ES-I3 (cell line): Measurements from ENCODE around the gene MARCO.

Experiments used
- H3K36me3 ChIP-seq: 2 replicates; pipeline ENCODE4 v1.6.1; 2013; ENCODE audit warnings: mild to moderate bottlenecking, low read length, control low read depth, moderate library complexity; ENCODE audit not compliant: insufficient read depth
- H3K4me1 ChIP-seq: 2 replicates; pipeline ENCODE4 v1.6.1; 2013; ENCODE audit warnings: mild to moderate bottlenecking, control low read depth, low read length; ENCODE audit not compliant: insufficient read depth
- H3K9ac ChIP-seq: 2 replicates; pipeline ENCODE4 v1.6.1; 2013; ENCODE audit warnings: low read depth, mild to moderate bottlenecking, low read length, moderate library complexity
- H3K9me3 ChIP-seq: 2 replicates; pipeline ENCODE4 v1.6.1; 2013; ENCODE audit warnings: mild to moderate bottlenecking, low read length, moderate library complexity; ENCODE audit not compliant: control insufficient read depth, insufficient read depth

Gene MARCO, protein sequence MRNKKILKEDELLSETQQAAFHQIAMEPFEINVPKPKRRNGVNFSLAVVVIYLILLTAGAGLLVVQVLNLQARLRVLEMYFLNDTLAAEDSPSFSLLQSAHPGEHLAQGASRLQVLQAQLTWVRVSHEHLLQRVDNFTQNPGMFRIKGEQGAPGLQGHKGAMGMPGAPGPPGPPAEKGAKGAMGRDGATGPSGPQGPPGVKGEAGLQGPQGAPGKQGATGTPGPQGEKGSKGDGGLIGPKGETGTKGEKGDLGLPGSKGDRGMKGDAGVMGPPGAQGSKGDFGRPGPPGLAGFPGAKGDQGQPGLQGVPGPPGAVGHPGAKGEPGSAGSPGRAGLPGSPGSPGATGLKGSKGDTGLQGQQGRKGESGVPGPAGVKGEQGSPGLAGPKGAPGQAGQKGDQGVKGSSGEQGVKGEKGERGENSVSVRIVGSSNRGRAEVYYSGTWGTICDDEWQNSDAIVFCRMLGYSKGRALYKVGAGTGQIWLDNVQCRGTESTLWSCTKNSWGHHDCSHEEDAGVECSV

DNA sequence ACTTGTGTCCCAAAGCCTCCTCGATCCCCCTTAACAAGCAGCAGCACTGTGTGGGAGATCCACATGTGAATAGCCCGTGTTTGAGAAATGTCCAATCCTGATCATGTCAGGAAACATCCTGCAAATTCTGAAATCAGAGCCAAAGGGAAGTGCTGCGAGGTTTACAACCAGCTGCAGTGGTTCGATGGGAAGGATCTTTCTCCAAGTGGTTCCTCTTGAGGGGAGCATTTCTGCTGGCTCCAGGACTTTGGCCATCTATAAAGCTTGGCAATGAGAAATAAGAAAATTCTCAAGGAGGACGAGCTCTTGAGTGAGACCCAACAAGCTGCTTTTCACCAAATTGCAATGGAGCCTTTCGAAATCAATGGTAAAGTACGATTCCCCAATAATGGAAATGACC, at the start of gene MARCO:
MARCO (plus strand) TSS at position 164 of the 400 bp plus-strand sequence; CDS start at position 271, 107 bp downstream.
- H3K36me3 ChIP-seq, result no peaks in the 10 kb centered on the region
- H3K4me1 ChIP-seq, result no peaks in the 10 kb centered on the region
- no peaks in the 10 kb centered on the region for H3K9me3 ChIP-seq
- no peak within 1 kb of the TSS for H3K9ac ChIP-seq

DNA sequence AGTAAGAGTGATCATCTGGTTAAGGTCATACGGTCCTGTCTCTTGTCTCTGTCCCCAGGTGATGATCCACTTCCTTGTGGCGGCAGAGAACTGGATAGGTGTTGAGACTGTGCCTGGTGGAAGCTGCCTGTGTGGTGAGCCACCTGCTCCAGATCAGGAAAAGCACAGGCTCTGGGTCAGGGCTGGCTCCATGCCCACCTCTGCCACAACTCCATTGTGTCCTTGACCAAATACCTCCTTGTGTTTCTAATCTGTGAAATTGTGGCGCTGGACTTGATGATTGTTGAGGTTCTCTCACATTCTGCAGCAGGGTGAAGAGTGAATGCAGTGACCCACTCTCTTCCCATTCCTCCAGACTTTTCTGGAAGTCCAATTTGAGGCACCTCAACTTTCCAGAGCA, 48.9 kb upstream of the MARCO start:
- H3K9me3 ChIP-seq, result peaks cover 4% of the 10 kb centered on the region; the same call in 1 of the 2 replicates
- H3K9ac ChIP-seq, result no peak overlapping the region

DNA sequence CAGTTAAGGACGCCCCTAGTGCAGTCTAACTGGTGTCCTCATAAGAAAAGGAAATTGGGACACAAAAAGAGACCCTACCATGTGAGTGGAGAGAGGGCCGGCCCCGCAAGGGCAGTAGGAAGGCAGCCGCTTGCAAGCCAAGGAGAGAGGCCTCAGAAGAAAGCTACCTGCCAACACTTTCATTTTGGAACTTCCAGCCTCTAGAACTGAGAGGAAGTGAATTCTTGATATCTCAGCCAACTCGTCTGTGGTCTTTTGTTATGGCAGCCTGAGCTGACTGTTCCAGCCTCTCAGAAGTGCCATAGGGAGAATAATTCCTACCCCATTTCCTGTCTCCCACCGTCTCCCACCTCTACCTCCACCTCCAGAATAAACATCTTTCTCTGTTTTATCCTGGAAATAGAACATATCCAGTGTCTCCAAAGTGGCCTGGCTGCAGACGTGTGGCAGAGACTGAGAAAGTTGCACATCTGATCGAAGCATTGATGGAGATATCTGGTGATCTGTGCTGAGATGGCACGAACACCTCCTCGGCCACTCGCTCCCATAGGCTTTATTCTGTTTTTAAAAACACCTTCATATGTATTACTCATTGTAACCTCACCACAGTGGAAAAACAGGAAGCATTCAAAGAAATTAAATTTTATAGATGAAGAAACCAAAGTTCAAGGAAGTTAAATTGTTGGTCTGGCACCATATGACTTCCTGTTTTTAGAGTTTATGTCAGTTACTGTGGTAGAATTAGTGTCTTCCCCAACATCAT, 39.5 kb upstream of the MARCO start:
- no peaks in the 10 kb centered on the region for H3K36me3 ChIP-seq
- no peaks in the 10 kb centered on the region for H3K4me1 ChIP-seq
- H3K9me3 ChIP-seq, result no peaks in the 10 kb centered on the region
- H3K9ac ChIP-seq, result no peak overlapping the region

More for the DNA sequence above, 48.9 kb upstream of the MARCO start:
- Histone ChIP-seq H3K4me1 (no peaks in the 10 kb centered on the region), H3K36me3 (no peaks in the 10 kb centered on the region)

DNA sequence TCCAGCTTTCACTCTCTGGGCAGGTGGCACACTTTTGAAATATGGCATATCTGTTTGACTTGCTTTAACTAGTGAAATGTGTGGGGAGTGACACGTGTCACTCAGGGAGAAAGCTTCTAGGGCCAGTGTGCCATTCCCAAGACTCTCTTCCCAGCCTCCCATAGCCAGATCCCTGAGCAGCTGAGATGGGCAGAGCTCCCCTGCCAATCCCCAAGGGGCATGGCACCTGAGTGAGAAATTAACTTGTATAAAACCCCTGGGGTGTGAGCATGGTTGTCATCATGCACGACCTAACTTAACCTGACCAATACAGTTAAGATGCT, 39.0 kb upstream of the MARCO start:
- Histone ChIP-seq H3K36me3 (no peaks in the 10 kb centered on the region), H3K4me1 (no peaks in the 10 kb centered on the region), H3K9me3 (no peaks in the 10 kb centered on the region), H3K9ac (no peak overlapping the region)

DNA sequence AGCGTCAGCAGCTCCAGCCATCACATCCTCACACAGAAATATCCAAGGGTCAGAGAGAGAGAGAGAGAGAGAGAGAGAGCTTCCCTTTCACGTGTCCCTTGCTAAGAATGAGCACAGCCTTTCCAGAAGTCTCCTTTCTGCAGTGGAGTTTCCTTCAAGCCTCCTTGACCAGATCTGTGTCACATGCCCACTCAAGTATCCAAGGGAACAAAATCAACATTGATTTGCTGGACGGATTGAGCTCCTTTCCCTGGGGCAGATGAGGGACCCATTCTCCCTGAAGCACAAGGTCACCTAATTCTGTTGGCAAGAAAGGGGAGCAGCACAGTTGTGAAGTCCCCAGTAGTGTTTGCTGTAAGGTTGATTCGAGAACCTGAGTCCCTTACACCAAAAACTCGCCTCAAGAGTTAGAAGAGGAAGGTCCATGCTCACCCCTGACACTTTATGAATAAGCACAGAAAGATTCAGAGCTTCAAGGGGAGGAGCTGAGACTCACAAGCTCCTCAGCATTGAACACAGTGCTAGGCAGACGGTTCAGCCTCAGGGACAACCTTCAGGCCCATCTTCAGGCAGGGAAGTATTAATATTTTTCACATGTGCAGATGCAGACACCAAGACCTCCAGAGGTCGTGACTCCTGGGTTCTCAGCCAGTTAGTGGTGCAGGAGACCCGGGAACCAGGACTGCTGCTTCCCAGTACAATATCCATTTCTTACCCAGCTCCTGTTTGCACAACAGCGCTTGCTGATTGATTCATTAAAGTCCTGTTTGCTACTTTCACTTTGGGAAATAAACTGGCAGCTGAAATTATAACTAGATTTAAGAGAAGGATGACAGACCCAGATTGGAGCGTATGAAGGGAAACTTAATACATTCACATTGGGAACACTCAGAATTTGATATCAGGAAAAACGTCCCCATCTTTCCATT, 38.2 kb upstream of the MARCO start:
- H3K4me1 ChIP-seq, result no peaks in the 10 kb centered on the region
- no peaks in the 10 kb centered on the region for H3K9me3 ChIP-seq
- H3K9ac ChIP-seq, result no peak overlapping the region

DNA sequence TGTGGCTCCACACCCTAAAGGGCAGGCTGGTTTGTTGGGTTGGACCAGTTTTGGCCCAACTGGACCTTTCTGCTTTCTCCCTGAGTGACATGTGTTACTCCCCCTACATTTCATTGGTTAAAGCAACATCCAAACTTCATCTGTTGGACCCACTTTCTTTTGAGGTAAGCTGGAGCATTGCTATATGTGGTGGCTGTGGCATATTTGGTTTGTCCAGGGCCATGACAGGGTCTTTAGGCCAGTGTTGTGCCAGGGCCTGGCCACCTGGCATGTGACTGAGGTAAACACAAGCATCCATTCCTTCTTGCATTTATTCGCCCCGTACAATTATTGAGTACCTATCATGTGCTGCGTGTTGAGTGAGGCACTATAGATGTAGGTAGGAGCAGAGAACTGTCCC, 36.8 kb upstream of the MARCO start:
- Histone ChIP-seq H3K4me1 (no peaks in the 10 kb centered on the region), H3K9me3 (no peaks in the 10 kb centered on the region), H3K9ac (no peak overlapping the region), H3K36me3 (no peaks in the 10 kb centered on the region)

More for the DNA sequence above, 38.2 kb upstream of the MARCO start:
- H3K36me3 ChIP-seq, result no peaks in the 10 kb centered on the region

DNA sequence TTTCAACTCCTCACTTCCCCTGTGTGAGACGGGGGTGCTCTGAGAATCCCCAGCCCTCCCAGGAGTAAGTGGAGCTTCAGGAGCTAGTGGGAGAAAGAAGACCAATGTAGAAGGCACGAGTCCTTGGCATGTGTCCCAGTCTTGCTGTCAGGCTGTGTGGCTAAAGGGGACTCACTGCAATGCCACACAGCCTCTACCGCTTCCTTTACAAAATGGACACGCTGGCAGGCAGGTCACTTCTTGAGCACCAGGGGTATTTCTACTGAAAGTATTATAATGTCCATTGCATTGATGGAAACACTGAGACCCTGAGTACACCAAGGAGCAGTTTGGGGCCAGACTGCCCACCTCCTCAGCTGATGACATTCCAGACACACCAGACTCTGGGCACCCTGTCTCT, 35.8 kb upstream of the MARCO start:
- no peak overlapping the region for H3K9ac ChIP-seq
- H3K4me1 ChIP-seq, result no peaks in the 10 kb centered on the region
- no peaks in the 10 kb centered on the region for H3K9me3 ChIP-seq
- no peaks in the 10 kb centered on the region for H3K36me3 ChIP-seq

DNA sequence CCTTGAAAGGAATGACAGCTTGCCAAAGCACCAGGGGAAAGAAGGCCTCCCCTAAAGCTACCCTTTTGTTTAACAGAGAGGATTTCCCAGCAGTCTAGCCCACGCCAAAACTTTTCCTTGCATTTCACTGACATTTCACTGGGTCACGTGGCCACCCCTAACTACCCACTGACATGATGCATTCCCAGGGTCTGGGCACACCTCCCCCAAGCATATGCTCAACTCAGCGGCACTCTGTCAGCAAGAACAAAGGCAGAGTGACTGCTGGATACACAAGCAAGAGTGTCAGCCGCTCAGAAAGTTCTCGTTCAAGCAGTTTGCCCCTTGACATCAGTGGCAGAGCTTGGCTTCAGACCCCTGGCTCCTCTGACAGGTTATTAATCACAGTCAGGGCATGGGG, 34.2 kb upstream of the MARCO start:
- Histone ChIP-seq H3K9me3 (no peaks in the 10 kb centered on the region), H3K9ac (no peak overlapping the region), H3K36me3 (no peaks in the 10 kb centered on the region), H3K4me1 (no peaks in the 10 kb centered on the region)

DNA sequence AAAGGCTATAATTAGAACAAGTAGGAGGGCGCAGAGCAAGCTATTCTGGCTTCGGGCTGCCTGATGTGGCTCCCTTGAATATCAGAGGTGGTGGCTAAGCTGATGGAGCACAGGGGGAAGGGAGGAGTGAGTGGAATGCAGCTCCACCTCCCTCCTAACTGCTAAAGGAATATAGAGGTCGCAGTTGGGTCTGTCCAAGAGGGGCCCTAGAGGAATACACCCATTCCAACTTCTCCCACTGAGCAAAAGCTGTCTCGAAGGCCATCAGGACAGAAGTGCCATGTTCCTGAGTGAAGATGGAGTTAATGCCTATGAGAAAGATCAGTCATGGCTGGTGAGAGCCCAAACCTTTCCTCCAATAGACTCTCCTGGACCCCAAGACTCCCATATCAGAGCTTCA, 32.8 kb upstream of the MARCO start:
- no peaks in the 10 kb centered on the region for H3K36me3 ChIP-seq
- no peak overlapping the region for H3K9ac ChIP-seq
- H3K4me1 ChIP-seq, result no peaks in the 10 kb centered on the region
- no peaks in the 10 kb centered on the region for H3K9me3 ChIP-seq

DNA sequence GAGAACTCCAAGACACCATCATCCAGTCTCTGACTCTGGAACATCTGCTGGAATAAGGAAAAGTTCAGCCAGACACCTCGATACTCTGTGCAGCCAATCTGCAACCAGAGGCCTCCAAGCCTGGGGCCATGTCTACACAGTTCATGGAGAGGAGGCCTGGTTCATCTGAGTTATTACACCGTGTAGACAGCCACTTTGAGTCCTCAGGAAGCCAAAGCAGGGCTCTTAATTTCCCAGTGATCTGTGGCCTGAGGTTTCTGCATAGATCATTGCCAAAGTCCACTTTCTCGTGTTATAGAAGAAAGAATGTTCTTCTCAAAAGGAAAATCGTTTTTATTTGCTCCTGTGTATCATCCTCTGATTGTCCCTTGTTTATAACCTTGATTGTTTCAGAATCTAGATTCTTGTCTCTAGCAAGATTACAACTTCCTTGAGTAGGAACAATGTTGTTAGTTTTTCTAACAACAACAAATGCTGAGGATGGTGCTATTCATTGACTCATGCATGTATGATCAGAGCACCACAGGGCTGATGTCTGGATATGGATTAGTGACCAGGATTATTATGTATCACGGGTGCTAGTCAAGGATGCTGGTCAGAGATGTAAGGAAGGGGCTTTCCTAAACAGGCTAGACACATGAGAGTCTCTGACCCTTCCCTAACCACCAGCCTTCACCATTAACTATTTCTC, 30.7 kb upstream of the MARCO start:
- H3K4me1 ChIP-seq, result no peaks in the 10 kb centered on the region
- no peaks in the 10 kb centered on the region for H3K9me3 ChIP-seq
- no peaks in the 10 kb centered on the region for H3K36me3 ChIP-seq
- H3K9ac ChIP-seq, result no peak overlapping the region

DNA sequence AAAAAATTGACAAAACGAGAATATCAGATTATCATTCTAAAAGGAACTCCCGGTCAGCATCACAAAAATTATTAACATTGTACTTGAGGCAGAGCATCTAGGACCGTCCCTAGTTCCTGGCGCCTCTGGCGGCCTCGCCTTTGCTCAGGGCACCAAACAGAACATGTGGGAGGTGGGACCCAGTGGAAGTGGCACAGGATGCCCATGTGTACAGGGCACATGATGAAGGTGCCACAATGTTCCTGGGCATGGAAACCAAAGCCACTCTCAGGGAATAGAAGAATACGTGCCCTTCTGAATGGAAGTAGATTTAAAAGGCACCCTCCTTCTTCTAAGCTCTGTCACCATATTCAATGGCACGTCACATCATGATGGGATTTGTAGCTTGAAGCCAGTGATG, 30.1 kb upstream of the MARCO start:
- H3K9me3 ChIP-seq, result no peaks in the 10 kb centered on the region
- no peaks in the 10 kb centered on the region for H3K4me1 ChIP-seq
- H3K9ac ChIP-seq, result no peak overlapping the region
- no peaks in the 10 kb centered on the region for H3K36me3 ChIP-seq

DNA sequence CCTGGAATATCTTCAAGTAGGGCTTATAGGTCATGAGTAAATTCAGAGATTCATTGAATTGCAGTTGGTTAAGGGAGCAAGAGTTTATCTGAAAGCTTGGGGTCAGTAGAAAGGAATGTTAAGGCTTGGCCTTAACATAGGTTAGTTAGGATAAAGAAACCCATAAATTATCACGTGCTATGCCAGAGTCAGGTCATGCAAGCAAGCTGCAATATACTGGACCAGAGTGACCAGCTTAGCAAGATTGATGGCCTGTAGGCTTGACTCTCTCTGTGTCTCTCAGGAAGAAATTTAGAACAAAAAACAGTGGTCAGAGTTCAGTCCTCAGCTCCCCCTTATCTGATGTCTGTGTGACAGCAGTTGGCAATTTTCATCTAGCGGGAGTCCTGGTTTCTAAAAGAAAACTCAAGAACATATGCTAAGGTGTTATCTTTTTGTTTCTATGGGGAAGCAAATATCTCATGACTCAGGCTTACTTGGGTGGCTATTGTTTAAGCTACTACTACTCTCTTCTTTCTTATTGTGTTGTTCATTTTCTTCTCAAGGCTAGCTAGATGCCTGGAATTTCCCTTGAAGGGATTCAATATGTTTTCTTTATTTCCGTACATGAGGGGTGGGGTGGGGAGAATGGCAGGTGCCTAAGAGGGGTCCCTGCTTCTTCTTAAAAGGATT, 28.7 kb upstream of the MARCO start:
- no peak overlapping the region for H3K9ac ChIP-seq
- no peaks in the 10 kb centered on the region; the same call in 1 of the 2 replicates for H3K9me3 ChIP-seq
- no peaks in the 10 kb centered on the region for H3K36me3 ChIP-seq
- no peaks in the 10 kb centered on the region for H3K4me1 ChIP-seq
